ENCODE results near the gene GALNTL6.
A peak's percentile ranks its signal among the peaks of the same experiment; 100 is the strongest.

Gene GALNTL6

DNA sequence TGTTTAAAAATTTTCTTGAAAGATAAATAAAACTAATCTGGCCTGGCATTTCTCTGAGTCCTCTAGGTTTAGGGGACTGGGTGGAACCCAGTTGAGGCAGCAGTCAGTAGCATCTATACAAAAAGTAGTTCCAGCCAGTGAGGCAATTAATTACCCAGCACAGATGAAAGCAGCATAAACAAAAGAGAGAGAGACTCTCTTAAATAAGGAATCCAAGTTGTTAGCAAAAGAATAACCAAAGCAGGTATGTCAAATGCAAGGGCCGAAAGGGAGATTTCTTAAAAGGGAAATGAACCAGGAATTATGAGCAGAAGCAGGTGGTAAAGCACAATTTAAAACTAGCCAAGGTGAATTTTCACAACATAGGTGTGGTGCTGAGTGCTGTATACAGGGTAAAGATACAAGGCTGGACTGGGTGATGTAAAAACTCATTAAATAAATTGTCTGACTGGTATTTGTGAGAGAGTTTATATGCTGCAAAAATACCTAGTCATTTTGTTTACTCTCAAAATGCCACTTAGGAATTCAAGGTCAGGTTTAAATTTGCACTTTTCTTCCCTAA is 1260.8 kb downstream of the GALNTL6 start:
- no peak for DNase-seq (ENCODE audit: low spot score)

- DNase-seq (ENCODE audit: low spot score) = peak; percentile 0
These were observed 1261.3 kb downstream of the GALNTL6 start for GRCh38 chr4:173074501-173074946.

DNA sequence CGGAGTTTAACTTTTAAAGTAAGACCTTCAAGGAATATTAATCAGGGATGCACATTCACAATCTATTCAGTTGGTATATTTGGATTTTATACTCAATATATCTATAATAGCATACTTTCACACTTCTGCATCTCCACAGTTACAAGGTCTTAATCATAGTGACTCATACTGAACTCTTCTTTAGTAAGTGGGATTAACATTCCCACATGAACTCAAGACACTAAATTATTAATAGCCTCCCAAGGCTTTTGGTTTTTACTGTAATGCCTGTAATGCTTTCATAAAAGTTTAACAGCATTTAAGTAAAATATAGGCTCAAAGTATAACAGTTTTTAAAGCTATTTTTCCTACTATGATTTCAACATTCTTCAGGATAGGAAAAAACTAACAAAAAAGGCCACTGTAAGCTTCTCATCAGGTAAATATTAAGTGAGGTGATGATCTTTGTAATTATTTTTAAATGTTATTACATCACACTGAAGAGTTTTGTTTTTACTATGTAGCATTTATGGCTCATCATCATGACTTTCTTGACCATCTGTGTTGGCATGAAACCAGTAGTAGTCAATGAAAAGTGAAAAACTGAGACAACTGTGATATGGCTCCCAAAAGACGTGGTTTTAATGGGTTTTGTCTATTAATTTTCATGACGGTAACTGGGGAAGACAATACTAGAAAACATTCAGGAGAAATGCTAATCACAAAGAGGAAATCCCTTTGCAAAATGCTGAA is 1263.9 kb downstream of the GALNTL6 start:
- no peak for DNase-seq (ENCODE audit: low spot score)

DNA sequence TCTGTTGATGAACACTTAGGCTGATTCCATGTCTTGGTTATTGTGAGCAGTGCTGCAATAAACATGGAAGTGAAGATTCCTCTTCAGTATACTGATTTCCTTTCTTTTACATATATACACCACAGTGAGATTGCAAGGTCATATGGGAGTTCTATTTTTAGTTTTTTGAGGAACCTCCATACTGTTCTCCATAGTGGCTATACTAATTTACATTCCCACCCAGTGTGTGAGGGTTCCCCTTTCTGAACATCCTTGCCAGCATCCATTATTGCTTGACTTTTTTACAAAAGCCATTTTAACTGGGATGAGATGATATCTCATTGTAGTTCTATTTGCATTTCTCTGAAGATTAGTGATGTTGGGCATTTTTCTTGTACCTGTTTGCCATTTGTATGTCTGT is 1274.9 kb downstream of the GALNTL6 start:
- DNase-seq (ENCODE audit: low spot score) = no peak
